ENCODE results near the gene ATP8A2.

- TF ChIP-seq, protein P1, sequence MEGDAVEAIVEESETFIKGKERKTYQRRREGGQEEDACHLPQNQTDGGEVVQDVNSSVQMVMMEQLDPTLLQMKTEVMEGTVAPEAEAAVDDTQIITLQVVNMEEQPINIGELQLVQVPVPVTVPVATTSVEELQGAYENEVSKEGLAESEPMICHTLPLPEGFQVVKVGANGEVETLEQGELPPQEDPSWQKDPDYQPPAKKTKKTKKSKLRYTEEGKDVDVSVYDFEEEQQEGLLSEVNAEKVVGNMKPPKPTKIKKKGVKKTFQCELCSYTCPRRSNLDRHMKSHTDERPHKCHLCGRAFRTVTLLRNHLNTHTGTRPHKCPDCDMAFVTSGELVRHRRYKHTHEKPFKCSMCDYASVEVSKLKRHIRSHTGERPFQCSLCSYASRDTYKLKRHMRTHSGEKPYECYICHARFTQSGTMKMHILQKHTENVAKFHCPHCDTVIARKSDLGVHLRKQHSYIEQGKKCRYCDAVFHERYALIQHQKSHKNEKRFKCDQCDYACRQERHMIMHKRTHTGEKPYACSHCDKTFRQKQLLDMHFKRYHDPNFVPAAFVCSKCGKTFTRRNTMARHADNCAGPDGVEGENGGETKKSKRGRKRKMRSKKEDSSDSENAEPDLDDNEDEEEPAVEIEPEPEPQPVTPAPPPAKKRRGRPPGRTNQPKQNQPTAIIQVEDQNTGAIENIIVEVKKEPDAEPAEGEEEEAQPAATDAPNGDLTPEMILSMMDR (IDR thresholded peaks at IDR 0.05): no peak
- no peak for TF ChIP-seq POLR2A (IDR thresholded peaks at IDR 0.05; ENCODE audit: low read depth)
These were observed 536.6 kb downstream of the ATP8A2 start for GRCh38 chr13:25908366-25908765.
